NCI-H187 treated with DMSO at 0.1 percent for 48 hours (cell line): Measurements from ENCODE around the gene SP1.
A peak's percentile ranks its signal among the peaks of the same experiment; 100 is the strongest.
"Not testable (repeated sequence)": the region's sequence is repeated elsewhere in the genome, so short reads cannot be mapped to it uniquely, and the experiment has no call there.

Experiments used
- DNase-seq: peaks from one replicate; lab custom pipeline; 2025; lab: John Stamatoyannopoulos, UW

The SP1 gene

DNA sequence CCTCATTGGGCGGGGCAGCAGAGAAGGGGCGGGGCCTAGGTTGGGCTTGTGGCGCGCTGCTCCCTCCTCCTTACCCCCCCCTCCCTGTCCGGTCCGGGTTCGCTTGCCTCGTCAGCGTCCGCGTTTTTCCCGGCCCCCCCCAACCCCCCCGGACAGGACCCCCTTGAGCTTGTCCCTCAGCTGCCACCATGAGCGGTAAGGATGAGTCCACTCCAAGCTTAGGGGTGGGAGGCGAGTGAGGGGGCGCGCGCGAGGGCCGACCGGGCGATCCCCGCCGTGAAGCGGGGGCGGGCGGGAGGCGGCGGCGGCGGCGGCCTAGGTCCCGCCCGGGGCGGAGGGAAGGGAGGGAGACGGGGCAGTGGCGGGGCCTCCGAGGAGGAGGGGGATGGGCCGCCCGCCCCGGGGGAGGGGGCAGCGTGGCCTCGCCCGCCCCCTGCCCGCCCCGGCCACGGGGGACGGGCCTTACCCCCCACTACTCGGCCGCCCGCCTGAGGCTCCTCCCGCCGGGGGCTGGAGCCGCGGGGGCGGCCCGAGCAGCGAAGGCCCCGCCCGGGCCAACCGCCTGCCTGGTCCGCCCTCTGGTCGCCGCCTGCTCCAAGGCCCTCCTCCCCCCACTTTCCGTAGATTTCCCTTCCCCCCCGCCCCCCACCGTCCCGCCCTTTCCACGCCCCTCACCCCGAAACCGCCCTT, at the start of gene SP1:
SP1 (plus strand) TSS at position 73 of the 690 bp plus-strand sequence; CDS start at position 189, 116 bp downstream.
- peak; percentile 27 for DNase-seq

DNA sequence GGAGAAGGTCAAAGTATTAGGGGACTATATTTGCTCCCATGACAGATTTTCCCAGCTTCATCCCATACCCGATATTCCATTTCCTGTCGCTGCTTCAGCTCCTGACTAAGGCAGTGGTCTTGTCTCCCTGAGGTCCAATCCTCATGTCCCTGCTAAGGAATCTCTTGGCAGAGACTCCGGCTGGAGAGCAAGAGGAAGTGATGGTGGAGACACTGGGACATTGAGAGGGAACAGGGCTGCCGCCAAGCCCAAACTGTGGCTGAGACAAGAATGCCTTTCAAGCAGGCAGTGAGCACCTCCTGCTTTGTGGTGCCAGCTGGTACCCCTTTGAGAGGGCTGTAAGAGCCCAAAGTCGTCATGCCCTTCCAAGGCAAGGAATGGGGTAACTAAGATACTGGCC, 49.3 kb upstream of the SP1 start:
- no peak for DNase-seq

DNA sequence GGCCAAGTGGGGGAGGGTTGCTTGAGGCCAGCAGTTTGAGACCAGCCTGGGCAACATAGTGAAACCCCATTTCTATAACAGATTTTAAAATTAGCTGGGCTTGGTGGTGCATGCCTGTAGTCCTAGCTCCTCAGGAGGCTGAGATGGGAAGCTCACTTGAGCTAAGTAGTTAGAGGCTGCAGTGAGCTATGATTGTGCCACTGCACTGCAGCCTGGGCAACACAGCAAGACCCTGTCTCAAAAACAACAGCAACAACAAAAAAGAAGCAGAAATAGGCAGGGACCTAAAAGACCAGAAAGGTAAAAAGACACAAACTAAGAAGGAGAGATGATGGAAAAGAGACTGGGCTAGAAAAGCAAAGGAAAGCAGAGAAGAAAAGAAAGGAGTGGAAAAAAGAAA, 47.6 kb upstream of the SP1 start:
- not testable (repeated sequence) for DNase-seq

DNA sequence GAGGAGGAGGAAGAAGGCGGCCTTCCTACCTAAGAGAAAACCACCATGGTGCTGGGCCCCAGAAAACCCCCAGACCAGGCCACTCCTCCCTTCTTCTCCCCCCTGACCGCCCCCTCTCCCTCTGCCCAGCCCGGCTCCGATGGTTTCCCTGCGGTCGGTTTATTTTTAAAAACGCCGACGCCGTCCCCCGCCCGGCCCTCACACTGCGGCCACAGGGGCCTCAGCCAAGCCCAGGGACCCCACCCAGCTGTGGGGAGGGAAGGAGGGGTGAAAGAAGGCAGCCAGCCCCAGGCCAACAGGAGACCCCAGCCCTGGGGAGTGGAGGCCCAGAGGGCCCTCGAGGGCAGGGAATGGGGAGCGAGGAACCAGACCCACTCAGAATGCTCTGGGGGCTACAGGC, 47.2 kb upstream of the SP1 start:
- no peak for DNase-seq

DNA sequence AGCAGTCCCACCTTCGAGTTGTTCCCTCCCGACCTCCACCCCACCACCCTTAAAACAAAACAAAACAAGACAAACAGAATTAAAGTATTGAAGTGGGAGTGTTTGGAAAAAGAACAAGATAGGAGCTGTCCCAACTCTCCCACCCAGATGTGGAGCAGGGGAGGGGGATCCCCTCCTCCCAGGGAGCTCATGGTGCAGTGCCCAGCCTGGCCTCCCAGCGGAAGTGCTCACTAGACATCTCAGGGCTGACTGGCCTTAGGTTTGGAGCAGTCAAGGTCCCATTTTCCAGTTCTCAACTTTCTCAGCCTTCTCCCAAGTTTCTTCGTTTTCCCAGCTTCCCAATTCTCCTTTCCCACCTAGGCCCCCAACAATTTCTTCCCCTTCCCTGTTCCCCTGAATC, 46.7 kb upstream of the SP1 start:
- DNase-seq: no peak

DNA sequence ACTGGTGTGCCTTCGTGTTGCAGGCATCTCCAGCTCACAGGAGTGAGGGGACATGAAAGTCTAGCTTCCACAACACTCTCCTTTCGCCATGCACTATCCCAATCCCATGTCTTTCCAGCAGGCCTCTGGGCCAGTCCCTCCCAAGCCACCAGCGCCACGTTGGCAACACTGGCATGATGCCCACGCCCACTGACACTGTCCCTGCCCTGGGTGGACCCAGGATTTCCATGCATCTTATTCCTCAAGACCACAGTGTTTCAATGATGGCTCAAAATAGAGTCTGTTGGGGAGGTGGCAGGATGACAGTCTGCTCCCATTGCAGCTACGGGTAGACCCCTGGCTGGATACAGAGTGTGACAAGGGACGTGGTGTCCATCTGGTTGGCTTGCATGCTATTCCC, 46.1 kb upstream of the SP1 start:
- no peak for DNase-seq

DNA sequence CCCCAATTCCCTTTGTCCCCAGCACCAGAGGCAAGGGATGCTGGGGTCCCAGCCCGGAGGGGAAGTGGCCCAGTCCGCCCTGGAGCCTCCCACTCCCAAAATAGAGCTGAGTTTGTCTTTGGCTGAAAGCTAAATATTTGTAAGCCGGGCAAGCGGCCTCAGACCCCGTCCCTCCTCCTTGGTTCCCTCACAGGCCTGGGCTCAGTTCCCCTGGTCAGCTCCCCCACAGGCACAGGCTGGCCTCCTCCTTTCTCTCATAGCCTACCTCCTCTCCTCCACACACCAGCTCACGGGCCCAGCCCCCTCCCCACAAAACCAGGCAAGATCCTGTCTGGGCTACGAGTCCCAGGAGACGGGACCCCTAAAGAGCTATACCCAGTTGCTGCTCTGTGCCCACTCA, 45.2 kb upstream of the SP1 start:
- DNase-seq: no peak

DNA sequence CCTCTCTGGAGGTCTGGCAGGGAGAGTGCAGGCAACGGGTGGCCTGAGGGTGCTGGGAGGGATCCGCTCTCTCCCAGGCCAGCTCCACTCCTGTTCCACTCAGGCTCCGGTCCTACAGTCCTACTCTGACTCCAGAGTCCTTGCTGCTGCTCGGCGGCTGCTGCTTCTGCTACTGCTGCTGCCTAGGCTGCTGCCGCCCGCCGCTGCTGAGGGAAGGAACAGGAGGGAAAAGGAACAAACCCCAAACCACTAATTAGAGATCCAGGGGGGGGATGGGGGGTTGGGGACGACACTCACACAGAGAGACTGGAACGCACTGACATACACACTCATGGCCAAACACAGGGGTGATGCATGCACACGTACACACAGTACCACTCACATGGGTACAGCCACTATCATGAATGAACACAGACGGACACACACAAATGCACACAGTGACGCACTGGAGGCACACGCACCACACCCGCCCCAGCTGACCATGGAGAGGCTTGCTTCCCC, 43.7 kb upstream of the SP1 start, which contains the start of gene SP7:
SP7 (minus strand) TSS at position 174 of the 501 bp plus-strand sequence. CDS start 708 bp downstream, outside the sequence.
- DNase-seq: no peak

DNA sequence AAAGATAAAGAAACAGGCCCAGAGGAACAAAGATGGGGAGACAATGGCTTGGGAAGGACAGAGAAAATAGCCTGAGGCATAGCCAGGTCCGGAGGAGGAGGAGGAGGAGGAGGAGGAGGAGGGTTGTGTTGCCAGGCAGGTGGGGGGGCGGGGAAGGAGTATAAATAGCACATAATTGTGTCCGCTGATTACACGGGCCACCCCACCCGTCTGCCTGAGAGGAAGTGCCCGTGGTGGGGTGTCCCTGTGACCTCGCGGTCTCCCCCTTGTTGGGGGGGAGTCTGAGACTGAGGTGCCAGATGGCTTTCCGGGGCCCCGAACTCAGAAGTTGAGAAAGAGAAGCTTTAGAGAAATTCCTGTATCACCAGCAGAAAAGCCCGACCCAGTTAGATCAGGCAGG, 42.0 kb upstream of the SP1 start:
- no peak for DNase-seq

DNA sequence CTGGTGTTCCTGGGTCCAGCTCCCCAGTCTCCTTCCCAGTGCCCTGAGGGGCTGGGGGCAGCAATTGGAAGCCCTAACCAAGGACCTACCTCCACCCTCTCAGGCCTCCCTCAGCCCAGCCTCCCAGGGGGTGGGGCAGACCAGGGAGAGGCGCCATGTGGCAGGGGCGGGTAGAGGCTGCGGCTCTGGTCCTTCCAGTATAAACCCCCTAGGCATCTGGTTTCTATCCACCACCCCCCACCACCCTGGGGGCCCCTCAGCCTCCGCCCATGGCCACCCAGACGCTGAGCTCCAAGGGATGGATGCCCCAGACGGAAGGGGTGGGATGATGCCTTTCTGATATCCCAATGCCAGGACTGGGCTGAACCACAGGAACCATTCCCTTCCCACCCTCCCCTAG, 41.1 kb upstream of the SP1 start:
- no peak for DNase-seq

DNA sequence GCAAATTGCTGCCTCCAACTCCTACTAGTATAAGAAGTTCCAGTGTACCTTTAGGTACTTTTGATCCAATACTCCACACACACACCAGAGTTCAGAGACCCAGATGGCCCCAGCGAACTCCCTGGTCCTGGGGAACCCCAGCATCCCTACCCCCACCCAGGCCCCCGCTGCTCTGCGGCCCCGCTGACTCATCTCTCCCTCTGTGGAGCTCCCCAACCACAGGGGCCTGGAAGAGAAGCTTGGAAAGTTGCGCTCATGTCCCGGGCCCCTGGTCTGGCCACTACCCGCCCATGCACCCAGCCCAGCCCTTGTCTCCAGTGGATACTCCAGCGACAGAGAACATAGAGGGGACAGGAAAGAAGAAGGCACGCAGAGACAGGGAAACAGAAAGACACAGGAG, 39.6 kb upstream of the SP1 start:
- no peak for DNase-seq

DNA sequence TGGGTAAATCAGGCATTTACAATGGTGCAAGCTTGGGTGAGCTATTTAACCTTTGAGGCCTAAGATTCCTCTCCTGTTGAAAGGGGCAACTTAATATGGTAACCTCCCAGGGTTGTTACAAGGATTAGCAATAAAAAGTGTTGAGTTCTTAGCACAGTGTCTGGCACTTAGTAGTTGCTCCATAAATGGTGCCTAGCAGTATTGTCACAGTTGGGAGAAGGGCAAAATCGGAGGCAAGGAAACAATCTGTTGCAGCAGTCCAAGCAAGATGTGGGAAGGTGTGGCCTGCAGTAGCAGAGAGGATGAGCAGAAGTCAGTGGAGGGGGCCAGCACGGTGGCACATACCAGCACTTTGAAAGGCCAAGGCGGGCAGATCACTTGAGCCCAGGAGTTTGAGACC, 36.5 kb upstream of the SP1 start:
- DNase-seq: no peak

DNA sequence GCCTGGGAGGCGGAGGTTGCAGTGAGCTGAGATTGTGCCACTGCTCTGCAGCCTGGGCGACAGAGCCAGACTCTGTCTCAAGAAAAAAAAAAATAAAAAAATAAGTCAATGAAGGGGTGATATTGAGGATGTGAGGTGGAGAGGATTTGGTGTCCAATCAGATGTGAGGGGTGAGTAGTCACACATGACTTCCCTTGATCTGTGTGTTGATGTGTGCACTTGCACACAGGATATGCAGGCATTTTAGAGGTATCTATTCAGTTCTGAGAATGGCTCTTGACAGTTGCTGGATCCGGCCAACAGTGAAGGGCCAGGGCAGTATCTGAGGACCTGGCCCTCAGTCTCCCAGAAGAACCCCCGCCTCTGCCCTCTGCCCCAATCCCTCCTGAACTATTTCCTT, 36.0 kb upstream of the SP1 start:
- DNase-seq: no peak

DNA sequence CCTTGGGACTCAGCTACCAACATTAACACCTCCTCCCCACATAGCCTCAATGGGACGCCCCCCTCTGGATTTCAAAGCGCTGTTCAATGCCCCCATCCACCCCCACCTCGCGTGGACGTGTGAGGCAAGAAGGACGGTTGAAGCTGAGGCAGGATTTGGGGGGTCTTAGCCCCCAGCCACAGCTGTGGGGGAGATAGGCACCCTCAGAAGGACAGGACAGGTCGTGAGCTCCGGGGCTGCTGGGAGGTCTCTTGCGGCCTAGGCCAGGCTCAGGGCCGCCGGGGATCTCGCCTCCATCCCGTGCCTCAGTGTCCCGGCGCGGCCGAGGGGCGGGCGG, 35.5 kb upstream of the SP1 start:
- no peak for DNase-seq

DNA sequence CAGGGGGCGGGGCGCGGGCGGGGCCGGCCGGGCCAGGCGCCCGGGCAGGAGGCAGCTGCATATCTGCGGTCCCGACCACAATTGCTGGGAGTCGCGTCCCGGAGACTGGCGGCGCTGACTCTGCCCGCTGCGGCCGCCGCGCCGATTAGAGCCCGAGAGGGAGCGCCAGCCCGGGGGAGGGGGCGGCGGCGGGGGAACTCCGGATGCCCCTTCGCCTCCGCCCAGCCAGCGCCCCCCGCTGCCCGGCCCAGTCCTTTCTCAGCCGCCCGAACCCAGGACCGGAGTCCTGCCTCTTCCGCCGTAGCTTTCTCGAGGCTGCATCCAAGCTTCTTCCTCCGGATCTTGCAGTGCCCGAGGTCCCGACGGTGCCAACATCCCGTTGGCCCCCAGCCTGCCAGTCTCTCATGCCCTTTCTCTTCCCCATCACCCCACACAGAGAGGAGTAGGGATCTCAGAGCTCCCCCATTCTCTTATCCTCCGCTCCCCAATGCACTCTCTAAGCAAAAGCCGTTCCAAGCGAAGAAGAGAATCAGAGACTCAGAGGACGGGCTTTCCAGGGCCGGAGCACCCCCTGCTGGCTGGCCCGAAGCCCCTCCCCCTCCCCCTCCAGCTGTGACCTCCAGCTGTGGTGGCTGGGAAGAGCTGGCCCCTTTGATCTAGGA, 35.0 kb upstream of the SP1 start:
- no peak for DNase-seq

DNA sequence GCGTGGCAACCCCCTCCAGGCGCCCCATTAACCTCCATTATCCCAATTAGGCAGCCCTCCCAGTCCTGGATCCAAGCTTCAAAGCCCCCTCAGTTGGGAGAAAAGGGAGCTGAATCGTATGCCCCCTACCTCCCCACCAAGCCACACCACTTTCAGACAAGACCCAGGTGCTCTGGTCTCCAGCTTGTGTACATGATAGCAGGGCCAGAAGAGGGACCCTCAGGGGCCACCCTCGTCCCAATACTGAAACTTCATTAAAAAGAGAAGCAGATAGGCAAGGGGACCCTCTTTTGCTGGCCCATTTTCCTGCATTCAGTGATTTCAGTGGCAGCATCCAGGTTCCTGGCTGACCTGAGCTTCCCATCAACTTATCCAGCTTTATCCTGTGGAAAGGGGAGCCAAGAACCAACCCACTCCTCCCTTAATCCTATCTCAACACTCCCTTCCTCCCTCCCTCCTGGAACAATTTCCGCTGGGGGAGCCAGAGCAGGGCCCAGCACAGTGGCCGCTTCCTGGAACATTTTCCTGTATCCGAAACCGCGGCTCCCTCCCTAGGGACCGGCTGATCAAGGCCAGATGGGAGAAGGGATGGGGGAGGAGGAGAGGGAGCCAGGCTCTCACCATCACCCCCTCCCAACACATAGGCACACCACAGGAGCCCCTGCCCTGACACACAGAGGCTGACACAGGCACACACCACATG, 34.3 kb upstream of the SP1 start:
- DNase-seq: no peak

DNA sequence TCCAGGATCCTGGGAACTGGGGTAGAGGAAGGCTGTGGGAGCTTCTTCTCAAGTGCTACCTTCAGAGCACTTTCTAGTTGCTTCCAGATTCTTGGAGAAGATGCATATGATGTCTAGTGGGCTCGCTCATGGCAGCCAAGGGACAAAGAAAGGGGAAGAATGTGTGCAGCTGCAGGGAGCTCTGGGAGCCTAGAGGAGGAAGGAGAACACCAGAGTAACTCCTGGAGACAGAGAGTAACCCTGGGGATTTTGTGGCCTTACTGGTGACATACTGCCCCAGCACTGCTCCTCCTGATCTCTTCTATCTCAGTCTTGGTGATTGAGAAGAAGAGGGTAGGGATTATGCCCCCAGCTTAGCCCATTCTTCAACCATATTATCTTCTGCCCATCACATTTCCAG, 33.5 kb upstream of the SP1 start:
- DNase-seq: no peak

DNA sequence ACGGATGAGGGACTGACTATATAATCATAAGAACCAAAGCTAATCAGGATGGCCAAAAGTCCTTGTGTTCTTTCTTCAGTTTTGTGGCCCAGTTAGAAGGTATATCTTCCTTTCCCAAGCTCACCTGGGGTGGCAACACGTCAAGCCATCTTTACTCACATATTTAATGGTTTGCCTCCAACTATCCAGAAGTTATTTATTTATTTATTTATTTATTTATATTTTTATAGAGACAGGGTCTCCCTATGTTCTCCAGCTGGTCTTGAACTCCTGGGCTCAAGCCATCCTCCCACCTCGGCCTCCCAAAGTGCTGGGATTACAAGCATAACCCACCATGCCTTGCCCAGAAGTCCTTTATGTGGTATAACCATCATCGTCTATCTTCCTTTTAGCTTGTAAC, 32.1 kb upstream of the SP1 start:
- no peak for DNase-seq

DNA sequence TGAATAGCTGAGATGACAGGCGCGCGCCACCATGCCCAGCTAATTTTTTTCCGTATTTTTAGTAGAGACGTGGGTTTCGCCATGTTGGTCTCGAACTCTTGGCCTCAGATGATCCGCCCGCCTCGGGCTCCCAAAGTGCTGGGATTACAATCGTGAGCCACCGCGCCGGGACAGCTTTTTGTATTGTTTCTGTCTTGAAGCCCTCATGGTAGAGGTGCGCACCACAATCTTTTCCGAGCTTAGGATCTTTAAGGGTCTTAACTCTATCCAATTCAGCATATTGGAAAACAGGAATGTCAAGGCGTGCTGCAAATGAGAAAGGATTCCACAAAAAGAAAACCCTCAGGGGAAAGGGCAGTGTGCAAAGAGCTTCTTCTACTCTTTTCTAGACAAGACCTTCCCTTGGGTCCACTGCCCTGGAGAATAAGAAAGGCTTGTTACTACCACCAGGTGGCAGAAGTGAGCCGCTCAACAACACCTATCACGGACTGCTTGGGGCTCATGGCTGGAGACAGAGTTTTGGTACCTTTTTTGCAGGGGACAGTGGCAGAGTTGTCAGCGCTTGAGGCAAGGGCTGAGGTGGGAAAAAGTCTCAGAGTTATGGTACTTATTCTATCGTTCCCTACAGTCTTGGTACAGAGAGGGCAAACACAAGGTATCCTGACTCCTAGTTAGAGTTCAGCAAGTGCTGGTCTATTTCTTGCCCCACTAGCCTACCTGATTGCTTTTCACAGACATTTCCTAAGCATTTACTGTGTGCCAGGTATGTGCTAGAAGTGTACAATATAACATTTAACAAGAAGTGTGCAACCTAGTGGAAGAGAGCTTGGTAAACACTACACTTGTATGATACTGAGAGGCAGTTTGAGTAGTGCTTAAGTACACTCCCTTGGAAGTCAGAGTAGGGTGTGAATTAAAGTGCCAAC, 27.4 kb upstream of the SP1 start:
- peak; percentile 36 for DNase-seq

DNA sequence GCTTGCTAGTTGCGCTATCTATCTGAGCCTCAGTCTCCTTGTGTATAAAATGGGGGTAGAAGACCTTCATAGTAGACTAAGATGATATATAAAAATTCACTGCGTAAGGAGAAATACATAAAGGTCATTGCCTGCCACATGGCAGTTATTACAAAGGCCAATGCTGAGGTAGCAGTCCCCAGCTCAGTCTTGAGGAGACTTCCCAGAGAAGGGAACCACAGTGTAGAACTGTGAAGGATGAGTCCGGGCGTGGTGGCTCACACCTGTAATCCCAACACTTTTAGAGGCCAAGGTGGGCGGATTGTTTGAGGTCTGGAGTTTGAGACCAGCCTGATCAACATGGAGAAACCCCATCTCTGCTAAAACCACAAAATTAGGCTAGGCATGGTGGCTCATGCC, 26.7 kb upstream of the SP1 start:
- no peak for DNase-seq

DNA sequence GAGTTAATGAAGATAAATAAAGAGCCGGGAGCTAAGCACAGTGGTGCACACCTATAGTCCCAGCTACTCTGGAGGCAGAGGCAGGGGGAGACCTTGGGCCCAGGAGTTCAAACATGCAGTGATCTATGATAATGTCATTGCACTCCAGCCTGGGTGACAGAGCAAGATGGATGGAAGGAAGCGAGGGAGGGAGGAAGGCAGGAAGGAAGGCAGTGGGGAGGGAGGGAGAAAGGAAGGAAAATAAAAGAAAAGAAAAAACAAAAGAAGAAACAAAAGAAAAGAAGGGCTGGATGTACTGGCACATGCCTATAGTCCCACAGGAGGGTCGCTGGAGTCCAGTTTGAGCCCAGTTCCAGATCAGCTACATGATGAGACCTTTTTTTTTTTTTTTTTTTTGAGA, 24.9 kb upstream of the SP1 start:
- no peak for DNase-seq

DNA sequence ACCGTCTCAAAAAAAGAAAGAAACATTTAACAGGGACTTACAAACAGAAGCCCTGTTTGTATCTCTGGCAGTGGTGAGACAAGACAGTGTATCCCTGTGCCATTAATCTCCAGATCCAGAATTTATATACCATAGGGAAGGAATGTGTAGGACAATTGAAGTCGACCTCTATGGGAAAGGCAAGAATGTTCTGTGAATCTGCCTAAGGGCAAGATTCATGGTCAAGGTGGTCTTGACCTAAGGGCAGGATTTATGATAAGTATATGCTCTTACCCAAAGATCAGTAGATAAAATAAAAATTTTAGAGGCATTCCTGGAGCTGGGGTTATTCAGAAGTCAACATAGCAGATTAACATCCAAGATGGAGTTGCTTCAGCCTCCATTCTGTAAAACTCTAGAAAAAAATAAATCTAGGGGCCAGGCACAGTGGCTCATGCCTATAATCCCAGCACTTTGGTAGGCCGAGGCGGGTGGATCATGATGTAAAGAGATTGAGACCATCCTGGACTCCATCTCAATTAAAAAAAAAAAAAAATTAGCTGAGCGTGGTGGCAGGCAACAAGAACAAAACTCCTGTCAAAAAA, 21.0 kb upstream of the SP1 start:
- DNase-seq: no peak
